Superior temporal gyrus (tissue), 1 donor: Measurements from ENCODE around the gene EIF2D.
A peak's percentile ranks its signal among the peaks of the same experiment; 100 is the strongest.

Experiments used
- DNase-seq: peaks from one replicate; pipeline ENCODE4 v3.0.0-alpha.2; 2016; ENCODE audit errors: extremely low spot score

The EIF2D gene

DNA sequence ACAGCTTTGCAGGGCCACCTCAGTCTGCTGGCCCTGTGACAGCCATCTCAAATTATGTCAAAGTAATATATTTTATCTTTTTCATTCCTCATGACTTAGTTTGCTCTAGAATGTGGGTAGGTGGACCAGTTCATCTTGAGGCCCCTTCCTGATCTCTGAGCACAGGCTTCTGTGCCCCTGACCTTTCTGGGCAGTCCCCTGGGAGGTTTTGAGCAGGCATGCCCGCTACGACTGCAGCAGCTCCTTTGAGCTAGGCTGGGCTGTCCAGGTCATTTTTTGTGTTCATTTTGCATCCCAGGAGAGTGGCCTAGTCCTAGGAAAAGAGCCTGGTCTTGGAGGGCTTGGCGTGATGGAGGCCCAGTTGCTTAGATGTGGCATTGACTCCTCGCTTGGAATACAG is 42.7 kb downstream of the EIF2D start:
- no peak for DNase-seq

GRCh38 chr1:206568779-206569352 is 43.4 kb downstream of the EIF2D start:
- no peak for DNase-seq

GRCh38 chr1:206568256-206568655 is 44.0 kb downstream of the EIF2D start:
- DNase-seq = no peak

DNA sequence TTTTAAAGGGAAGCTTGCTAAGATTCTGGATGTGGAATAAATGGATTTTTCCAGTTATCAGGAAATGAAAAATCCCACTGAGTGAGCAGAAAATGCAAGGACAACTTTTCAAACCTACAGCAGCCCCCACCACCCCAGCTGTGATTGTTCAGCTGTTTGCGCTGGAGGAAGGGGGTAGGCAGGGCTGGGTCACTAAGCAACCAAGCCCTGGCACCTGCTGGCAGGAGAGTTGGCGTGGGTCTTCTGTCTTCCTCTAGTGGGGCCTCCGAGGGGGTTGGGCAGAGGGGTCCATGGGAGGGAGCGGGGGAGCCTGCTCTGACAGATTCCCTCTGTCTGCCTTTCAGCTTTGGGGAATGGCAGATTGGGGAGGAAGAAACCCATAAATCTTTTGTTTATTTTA is 45.3 kb downstream of the EIF2D start:
- DNase-seq = no peak

DNA sequence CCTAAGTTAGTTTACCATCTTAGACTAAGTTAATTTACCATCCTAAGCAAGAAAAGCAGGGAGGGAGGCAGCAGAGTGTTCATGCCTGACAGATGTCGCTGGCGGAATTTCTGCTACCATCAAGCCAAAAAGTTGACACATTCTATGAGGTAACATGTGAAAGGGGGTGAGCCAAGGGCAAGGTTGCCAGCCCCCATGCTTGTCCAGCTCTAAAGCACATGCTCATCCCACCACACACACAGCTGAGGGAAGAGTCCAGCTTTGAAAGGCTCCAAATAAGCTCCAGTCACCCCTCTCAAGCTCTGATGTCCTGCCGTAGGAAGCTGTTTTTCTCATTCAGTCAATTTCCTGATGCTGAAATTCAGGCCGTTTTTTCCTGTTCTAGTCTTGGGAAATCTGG is 46.3 kb downstream of the EIF2D start:
- DNase-seq = no peak

DNA sequence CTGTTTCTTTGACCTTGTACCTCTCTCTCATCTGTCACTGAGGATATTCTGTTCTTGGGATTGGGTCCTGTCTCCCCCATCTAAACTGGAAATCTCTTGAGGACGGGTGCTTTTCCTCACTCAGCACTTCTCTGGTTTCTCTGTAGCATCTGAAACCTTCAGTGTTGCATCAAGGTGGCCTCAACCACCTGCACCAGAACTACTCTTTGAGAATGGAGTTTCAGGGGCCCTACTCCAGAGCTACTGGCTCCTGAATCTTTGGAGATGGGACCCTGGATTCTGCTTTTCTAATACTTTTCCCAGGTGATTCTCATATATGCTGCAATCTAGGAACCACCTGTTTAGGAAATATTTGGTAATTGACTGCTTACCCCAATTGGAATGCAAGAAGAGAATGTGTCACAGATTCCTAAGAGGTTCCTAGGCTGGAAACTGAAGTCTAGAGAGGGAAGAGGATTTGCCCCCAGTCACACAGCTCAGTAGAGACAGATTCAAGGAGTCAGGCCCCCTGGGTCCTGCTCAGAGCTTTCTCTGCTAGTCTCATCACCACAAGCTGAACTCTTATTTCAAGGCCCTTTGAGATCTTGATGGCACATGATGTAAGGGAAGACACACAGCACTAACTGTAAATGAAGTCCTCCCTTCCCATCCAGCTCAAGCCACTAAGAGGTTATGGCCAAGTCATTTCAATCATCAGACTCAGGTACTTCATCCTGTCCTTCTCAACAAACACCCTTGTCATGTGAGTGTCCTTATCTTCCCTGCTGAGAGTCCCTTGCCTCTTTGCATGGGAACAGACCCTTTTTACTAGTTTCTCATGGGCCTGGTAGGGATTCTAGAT is 48.7 kb downstream of the EIF2D start:
- DNase-seq = no peak

- no peak for DNase-seq
Observed at GRCh38 chr1:206560007-206560716, 52.1 kb downstream of the EIF2D start.

- no peak for DNase-seq
Observed at GRCh38 chr1:206559672-206559995, 52.6 kb downstream of the EIF2D start.

DNA sequence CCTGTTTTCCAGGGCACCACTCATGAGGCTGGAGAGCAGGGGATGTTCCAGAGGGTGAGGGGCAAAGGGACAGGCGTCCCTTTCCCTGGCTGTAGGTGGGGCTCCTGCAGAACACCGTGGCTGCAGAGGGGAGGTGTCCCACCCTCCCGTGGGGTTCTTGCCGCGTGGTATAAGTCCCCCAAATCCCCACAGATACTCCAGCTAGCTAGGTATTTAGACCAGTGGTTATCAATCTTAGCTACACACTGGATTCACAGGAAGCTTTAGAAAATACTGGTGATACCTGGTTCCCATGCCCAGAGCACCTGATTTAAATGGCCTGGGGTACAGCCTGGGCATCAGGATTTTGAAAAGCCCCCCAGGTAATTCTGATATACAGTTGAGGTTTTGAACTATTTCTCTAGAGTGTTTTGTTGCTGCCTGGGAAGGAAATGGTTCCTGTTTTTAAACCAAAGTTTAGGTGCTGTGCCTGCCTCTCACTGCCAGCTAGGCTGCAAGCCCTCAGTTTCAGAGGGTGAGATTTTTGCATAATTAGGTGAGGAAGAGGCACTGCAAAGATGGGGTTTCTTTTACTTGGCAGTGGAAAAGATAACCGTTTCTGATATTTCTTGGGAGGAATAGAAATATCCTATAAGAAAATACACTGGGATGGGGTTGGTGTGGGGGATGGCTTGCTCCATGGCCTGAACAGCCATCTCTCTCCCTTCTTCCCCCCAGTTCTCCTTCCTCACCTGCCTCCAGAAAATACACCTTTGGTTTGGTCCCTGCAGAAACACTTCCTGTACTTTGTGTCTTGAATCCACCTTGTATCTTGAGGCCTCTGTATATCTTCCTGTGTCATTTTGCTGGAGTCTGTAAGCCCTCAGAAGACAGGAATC is 53.2 kb downstream of the EIF2D start:
- DNase-seq = no peak

GRCh38 chr1:206557636-206558473 is 54.4 kb downstream of the EIF2D start:
- peak; percentile 36 for DNase-seq

- DNase-seq = peak; percentile 27
Observed at GRCh38 chr1:206556750-206557635, 55.3 kb downstream of the EIF2D start.

- DNase-seq = peak; percentile 40
Observed at GRCh38 chr1:206556047-206556749, 56.1 kb downstream of the EIF2D start.

DNA sequence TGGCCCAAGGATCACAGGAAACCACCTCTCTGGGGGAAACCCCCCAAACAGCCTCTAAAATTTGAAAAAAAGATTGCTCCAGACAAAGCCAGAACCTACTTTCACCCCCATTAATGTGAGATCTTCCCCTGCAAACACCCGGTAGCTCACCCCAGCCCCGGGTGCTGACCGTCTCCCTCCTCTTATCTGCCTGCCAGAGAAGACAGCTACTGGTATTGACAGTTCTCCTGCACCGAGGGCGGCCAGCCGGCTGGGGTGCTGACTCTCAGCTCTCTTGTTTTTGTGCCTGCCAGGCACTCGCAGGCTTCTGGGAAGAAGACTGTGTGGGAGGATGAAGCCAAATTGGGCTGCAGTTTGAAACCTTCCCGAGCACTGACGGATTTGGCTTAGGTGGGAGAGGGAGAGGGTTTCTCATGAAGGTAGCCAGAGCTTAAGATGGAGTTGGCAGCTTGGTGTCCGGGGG is 56.8 kb downstream of the EIF2D start:
- peak; percentile 53 for DNase-seq

DNA sequence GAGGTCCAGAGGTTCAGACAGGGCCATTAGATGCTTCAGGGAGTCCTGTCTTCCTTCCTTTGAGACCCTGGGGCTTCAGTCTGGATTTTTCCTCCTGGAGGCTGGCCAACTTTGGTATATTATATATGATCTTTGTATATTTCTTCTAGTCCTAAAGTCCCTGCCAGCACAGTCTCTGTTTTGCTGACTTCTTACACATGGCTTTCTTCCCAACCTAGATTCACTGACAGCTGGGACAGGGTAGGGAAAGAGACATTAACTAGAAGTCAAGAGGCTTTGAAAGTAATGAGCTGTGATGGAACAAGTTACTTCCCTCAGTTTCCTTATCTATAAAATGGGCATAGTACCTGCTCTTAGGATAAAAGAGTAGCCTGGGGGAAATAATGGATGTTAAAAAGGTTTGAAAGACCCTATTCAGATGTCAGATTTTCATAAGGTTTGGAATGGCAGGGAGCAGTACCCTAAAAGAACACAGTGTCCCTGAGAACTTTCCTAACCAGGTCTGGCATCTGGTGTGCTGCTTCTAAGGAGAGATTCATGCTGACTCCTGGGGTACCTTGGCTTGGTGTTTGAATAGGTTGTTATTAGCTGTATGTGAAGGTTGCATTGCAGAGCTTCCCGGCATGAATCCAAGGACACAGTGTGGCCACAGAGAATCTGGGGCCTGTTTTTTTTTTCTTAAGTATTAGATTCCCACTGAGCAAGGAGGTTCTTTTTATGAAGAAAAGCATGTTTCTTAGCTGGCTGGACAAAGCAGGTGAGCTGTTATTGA is 57.4 kb downstream of the EIF2D start:
- no peak for DNase-seq

DNA sequence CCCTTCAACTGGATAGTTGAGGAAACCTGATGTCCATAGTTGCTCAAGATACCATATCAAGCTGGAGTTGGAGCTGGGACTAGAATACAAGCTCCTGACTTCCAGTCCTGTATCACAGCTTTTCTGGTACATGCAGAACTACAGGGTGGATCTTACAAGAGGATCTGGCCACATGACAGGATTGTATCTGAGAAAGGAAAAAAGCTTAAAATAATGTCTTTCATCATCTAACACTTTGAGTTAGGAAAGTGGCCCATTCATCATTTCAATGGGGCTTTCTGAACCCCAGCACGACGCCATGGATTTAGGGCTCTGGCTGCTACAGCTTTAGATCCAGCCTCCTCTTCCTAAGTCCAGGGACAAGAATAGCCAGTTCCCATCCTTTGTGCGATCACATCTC is 58.1 kb downstream of the EIF2D start:
- DNase-seq = peak; percentile 72

GRCh38 chr1:206551986-206552326 is 60.3 kb downstream of the EIF2D start:
- DNase-seq = no peak

DNA sequence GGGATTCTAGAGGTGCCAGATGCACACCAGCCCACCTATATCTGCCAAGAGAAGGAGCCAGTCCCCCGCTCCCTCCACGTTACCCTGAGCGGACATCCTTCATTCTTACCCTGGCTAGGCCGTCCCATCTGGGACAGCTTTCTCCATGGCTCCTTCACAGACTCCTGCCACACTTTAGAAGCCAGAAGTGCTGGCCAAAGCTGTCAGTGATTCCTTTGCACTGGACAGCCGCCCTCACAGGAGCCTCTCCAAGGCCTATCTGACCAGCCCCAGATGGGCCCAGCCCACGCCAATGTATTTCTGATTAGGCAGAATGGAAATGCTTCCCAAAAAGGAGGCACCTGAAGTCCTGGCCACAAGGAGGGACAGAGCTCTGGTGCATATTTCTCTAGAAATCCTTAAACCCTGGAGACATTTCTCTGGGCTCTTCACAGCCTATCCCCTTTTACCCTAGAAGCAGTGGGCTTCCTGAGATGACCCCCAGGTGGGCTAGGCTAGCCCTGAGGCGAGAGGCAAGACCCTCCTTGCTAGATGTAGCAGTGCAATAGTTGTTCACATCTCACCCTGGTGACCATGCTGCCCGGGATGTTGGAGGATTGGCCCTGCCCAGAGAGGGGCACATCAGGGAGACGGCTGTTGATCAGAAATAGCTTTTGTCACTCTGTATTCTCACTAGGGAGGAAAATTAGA is 60.8 kb downstream of the EIF2D start:
- DNase-seq = no peak

GRCh38 chr1:206550446-206550845 is 61.8 kb downstream of the EIF2D start:
- no peak for DNase-seq
